Ramos (cell line): Measurements from ENCODE around the gene PHF20.
"Not testable (repeated sequence)": the region's sequence is repeated elsewhere in the genome, so short reads cannot be mapped to it uniquely, and the experiment has no call there.

ENCODE experiments used
- in situ Hi-C: fragments of 300-500 bp; cut with MboI; formaldehyde crosslinking; loops from one replicate; pipeline ENCODE4 v1.14.3; 2022; ENCODE audit warnings: low sequenced_read_pairs; ENCODE audit not compliant: unreplicated experiment

Gene PHF20

GRCh38 chr20:35831971-35832370 lies 60.2 kb downstream of the PHF20 start:
- in situ Hi-C loops: no loop called here

GRCh38 chr20:35833241-35833640 lies 61.4 kb downstream of the PHF20 start:
- in situ Hi-C loops: no loop called here

- in situ Hi-C loops: no loop called here
These were observed 65.9 kb downstream of the PHF20 start for GRCh38 chr20:35837577-35838195.

- in situ Hi-C loops: no loop called here
These were observed 66.4 kb downstream of the PHF20 start for GRCh38 chr20:35838205-35838604.

- in situ Hi-C loops: no loop called here
These were observed 68.1 kb downstream of the PHF20 start for GRCh38 chr20:35839904-35840303.

- in situ Hi-C loops: no loop called here
These were observed 68.6 kb downstream of the PHF20 start for GRCh38 chr20:35840421-35840820.

- in situ Hi-C loops: no loop called here
These were observed 70.5 kb downstream of the PHF20 start for GRCh38 chr20:35842361-35842760.

- in situ Hi-C loops: not testable (repeated sequence)
These were observed 72.1 kb downstream of the PHF20 start for GRCh38 chr20:35843894-35844293.

GRCh38 chr20:35845561-35845960 lies 73.7 kb downstream of the PHF20 start:
- in situ Hi-C loops: no loop called here

- in situ Hi-C loops: no loop called here
These were observed 77.9 kb downstream of the PHF20 start for GRCh38 chr20:35849706-35850105.

GRCh38 chr20:35851659-35852058 lies 79.8 kb downstream of the PHF20 start:
- in situ Hi-C loops: not testable (repeated sequence)

- in situ Hi-C loops: no loop called here
These were observed 83.0 kb downstream of the PHF20 start for GRCh38 chr20:35854713-35855348.

- in situ Hi-C loops: not testable (repeated sequence)
These were observed 83.8 kb downstream of the PHF20 start for GRCh38 chr20:35855641-35856040.

- in situ Hi-C loops: no loop called here
These were observed 85.1 kb downstream of the PHF20 start for GRCh38 chr20:35856866-35857265.

- in situ Hi-C loops: no loop called here
These were observed 94.8 kb downstream of the PHF20 start for GRCh38 chr20:35866418-35867202.

GRCh38 chr20:35870541-35871258 lies 98.9 kb downstream of the PHF20 start:
- in situ Hi-C loops: no loop called here

- in situ Hi-C loops: no loop called here
These were observed 99.5 kb downstream of the PHF20 start for GRCh38 chr20:35871259-35871771.

- in situ Hi-C loops: no loop called here
These were observed 104.2 kb downstream of the PHF20 start for GRCh38 chr20:35876033-35876320.

- in situ Hi-C loops: no loop called here
These were observed 105.8 kb downstream of the PHF20 start for GRCh38 chr20:35877611-35878010.

GRCh38 chr20:35878113-35878625 lies 106.4 kb downstream of the PHF20 start:
- in situ Hi-C loops: no loop called here

GRCh38 chr20:35881676-35882075 lies 109.9 kb downstream of the PHF20 start:
- in situ Hi-C loops: no loop called here
